CD14-positive monocyte (primary cell): ENCODE measurements around the gene TMEM150C. TPM values are rescaled to one million over a fixed set of nuclear protein-coding genes. Genes with fewer than 3 reads are reported as not detected.

Source experiments
- DNase-seq, 3 donors: peaks; one replicate each; pipeline ENCODE4 v3.0.0-alpha.2; 2011 to 2022
- H2AFZ ChIP-seq: 2 replicates; pipeline ENCODE4 v1.6.0; 2012; ENCODE audit warnings: mild to moderate bottlenecking, low read depth, low read length, inconsistent platforms; ENCODE audit not compliant: insufficient read depth, poor library complexity, severe bottlenecking
- H3K27ac ChIP-seq, 2 donors: 1 replicate in 1 of 2; 2 replicates in 1 of 2; pipeline ENCODE4 v1.5.1; 2012 to 2013; ENCODE audit warnings: low read length in 2 of 2, control low read depth in 1 of 2, inconsistent platforms in 1 of 2, low read depth in 1 of 2, mild to moderate bottlenecking in 1 of 2
- H3K27me3 ChIP-seq, 2 donors: one replicate each; pipeline versions ENCODE4 v1.6.0 to v1.6.1; 2011 to 2013; ENCODE audit warnings: low read length in 2 of 2; ENCODE audit not compliant: control insufficient read depth in 2 of 2, insufficient read depth in 2 of 2
- H3K36me3 ChIP-seq, 2 donors: replicated peaks in 1 of 2; 1 replicate in 1 of 2; 2 replicates in 1 of 2; pipeline versions ENCODE4 v1.5.1 to v1.6.1; 2012 to 2013; ENCODE audit warnings: low read length in 2 of 2, control low read depth in 1 of 2, inconsistent platforms in 1 of 2, mild to moderate bottlenecking in 1 of 2; ENCODE audit not compliant: insufficient read depth in 2 of 2, control insufficient read depth in 1 of 2
- H3K4me1 ChIP-seq, 2 donors: 1 replicate in 1 of 2; 2 replicates in 1 of 2; pipeline versions ENCODE4 v1.5.1 to v1.6.1; 2012 to 2013; ENCODE audit warnings: low read length in 2 of 2, control low read depth in 1 of 2, inconsistent platforms in 1 of 2, mild to moderate bottlenecking in 1 of 2, moderate library complexity in 1 of 2; ENCODE audit not compliant: insufficient read depth in 2 of 2, control insufficient read depth in 1 of 2
- H3K4me2 ChIP-seq: replicated peaks from 2 replicates; pipeline ENCODE3; 2012; ENCODE audit warnings: low read length, moderate library complexity, mild to moderate bottlenecking; ENCODE audit not compliant: poor library complexity, severe bottlenecking; ENCODE audit errors: extremely low read depth
- H3K4me3 ChIP-seq, 3 experiments: fragments of 200-600 bp in 1 of 3; sonication (generic) in 1 of 3; replicated peaks in 1 of 3; 1 replicate in 2 of 3; 2 replicates in 1 of 3; pipeline ENCODE4 v1.5.1; 2011 to 2013; ENCODE audit warnings: low read length in 3 of 3, mild to moderate bottlenecking in 3 of 3, control low read depth in 2 of 3, low read depth in 2 of 3, inconsistent platforms in 1 of 3, moderate library complexity in 1 of 3
- H3K79me2 ChIP-seq: 2 replicates; pipeline ENCODE4 v1.6.0; 2012; ENCODE audit warnings: mild to moderate bottlenecking, control low read depth, inconsistent platforms, low read length, moderate library complexity; ENCODE audit not compliant: insufficient read depth
- H3K9ac ChIP-seq: 2 replicates; pipeline ENCODE4 v1.6.0; 2017; ENCODE audit warnings: low read length, mild to moderate bottlenecking; ENCODE audit not compliant: insufficient read depth, poor library complexity, severe bottlenecking
- H3K9me3 ChIP-seq, 2 donors: replicated peaks in 1 of 2; 1 replicate in 1 of 2; 2 replicates in 1 of 2; pipeline versions ENCODE4 v1.5.1 to v1.6.1; 2012 to 2013; ENCODE audit warnings: low read length in 2 of 2, control low read depth in 1 of 2; ENCODE audit not compliant: control insufficient read depth in 1 of 2, insufficient read depth in 1 of 2
- H4K20me1 ChIP-seq: 2 replicates; pipeline ENCODE4 v1.6.0; 2012; ENCODE audit warnings: mild to moderate bottlenecking, low read length, control low read depth, moderate library complexity; ENCODE audit not compliant: insufficient read depth
- H3K27ac Mint-ChIP-seq, 7 donors: one replicate each; pipeline ENCODE4 v1.8.0; 2020; ENCODE audit warnings: mild to moderate bottlenecking in 7 of 7, mixed read lengths in 7 of 7, moderate library complexity in 6 of 7, inconsistent platforms in 2 of 7
- H3K27me3 Mint-ChIP-seq, 3 donors: one replicate each; pipeline ENCODE4 v1.8.0; 2021 to 2022; ENCODE audit warnings: low read depth in 3 of 3, mild to moderate bottlenecking in 3 of 3, mixed read lengths in 3 of 3, moderate library complexity in 3 of 3, inconsistent platforms in 1 of 3
- H3K36me3 Mint-ChIP-seq, 2 donors: one replicate each; pipeline ENCODE4 v1.8.0; 2020; ENCODE audit warnings: mixed read lengths in 2 of 2, inconsistent platforms in 1 of 2, mild to moderate bottlenecking in 1 of 2
- H3K4me1 Mint-ChIP-seq: one replicate; pipeline ENCODE4 v1.8.0; 2020; ENCODE audit warnings: mild to moderate bottlenecking, mixed read lengths
- H3K4me3 Mint-ChIP-seq, 2 donors: one replicate each; pipeline ENCODE4 v1.8.0; 2020; ENCODE audit warnings: mild to moderate bottlenecking in 2 of 2, mixed read lengths in 2 of 2, moderate library complexity in 1 of 2
- H3K9me3 Mint-ChIP-seq, 7 donors: one replicate each; pipeline ENCODE4 v1.8.0; 2020 to 2022; ENCODE audit warnings: mixed read lengths in 7 of 7, mild to moderate bottlenecking in 6 of 7, moderate library complexity in 6 of 7, inconsistent platforms in 2 of 7
- CTCF ChIP-seq: fragments of 200-600 bp; IDR thresholded peaks from one replicate; pipeline ENCODE4 v1.8.0; 2022; ENCODE audit warnings: antibody characterized with exemption, mild to moderate bottlenecking
- WGBS: methylation state at CpG from one replicate; pipeline ENCODE4 v1.1.5; 2013; ENCODE audit warnings: missing lambda C conversion rate; ENCODE audit not compliant: insufficient coverage; 5-methylcytosine and 5-hydroxymethylcytosine counted together
- intact Hi-C, 2 donors: fragments of 100-400 bp; cut with micrococcal nuclease; formaldehyde crosslinking; loops; one replicate each; pipeline versions ENCODE4 v1.15.0 to v1.15.1; 2023
- polyA plus RNA-seq, 3 donors: library from polyadenylated mRNA; depleted of rRNA in 1 of 3; unstranded in 2 of 3; stranded (reverse) in 1 of 3; fragments of 300-500 nt in 2 of 3; fragments of >200 nt in 1 of 3; fragmentation: Illumina TruSeq in 2 of 3; gene quantifications; 1 replicate in 2 of 3; 2 replicates in 1 of 3; pipeline ENCODE4 v1.2.3, GENCODE V29; 2012 to 2021

Gene TMEM150C
- polyA plus RNA-seq, 3 donors: not detected

GRCh38 chr4:82491251-82491960 lies 70.4 kb downstream of the TMEM150C start:
- no peaks in the 10 kb centered on the region for H3K36me3 Mint-ChIP-seq
- no peak overlapping the region for H2AFZ ChIP-seq
- H3K27me3 ChIP-seq: no peaks in the 10 kb centered on the region
- no peaks in the 10 kb centered on the region for H3K9me3 ChIP-seq
- H3K79me2 ChIP-seq: no peaks in the 10 kb centered on the region
- no peak for DNase-seq
- WGBS: 97% methylated on average over 4 of the region's 10 CpGs
- H3K4me3 ChIP-seq: no peak overlapping the region
- H3K4me2 ChIP-seq: no peak overlapping the region
- no peak overlapping the region for H3K27ac Mint-ChIP-seq
- no peak overlapping the region for H3K9ac ChIP-seq
- intact Hi-C loops: no loop called here
- no peak overlapping the region for H3K4me3 Mint-ChIP-seq
- TF ChIP-seq CTCF: no peak
- H3K9me3 Mint-ChIP-seq: no peaks in the 10 kb centered on the region
- H3K4me1 Mint-ChIP-seq: peaks cover 5% of the 10 kb centered on the region
- no peaks in the 10 kb centered on the region for H4K20me1 ChIP-seq
- peaks cover 0 to 2% (median 0%) of the 10 kb centered on the region in 3 donors for H3K27me3 Mint-ChIP-seq
- no peaks in the 10 kb centered on the region for H3K4me1 ChIP-seq
- H3K27ac ChIP-seq: no peak overlapping the region
- H3K36me3 ChIP-seq: no peaks in the 10 kb centered on the region

GRCh38 chr4:82489987-82490386 lies 71.8 kb downstream of the TMEM150C start:
- no peaks in the 10 kb centered on the region for H3K36me3 ChIP-seq
- TF ChIP-seq CTCF: no peak
- WGBS: 92% methylated on average over 7 of the region's 8 CpGs
- intact Hi-C loops: no loop called here
- no peaks in the 10 kb centered on the region for H3K79me2 ChIP-seq
- no peaks in the 10 kb centered on the region for H3K9me3 ChIP-seq
- Mint-ChIP-seq H3K36me3 (no peaks in the 10 kb centered on the region), H3K27me3 (peaks cover 0 to 2% (median 0%) of the 10 kb centered on the region in 3 donors), H3K4me1 (peaks cover 5% of the 10 kb centered on the region), H3K27ac (no peak overlapping the region), H3K9me3 (no peaks in the 10 kb centered on the region), H3K4me3 (no peak overlapping the region)
- H3K4me1 ChIP-seq: no peaks in the 10 kb centered on the region
- H3K4me2 ChIP-seq: no peak overlapping the region
- H4K20me1 ChIP-seq: no peaks in the 10 kb centered on the region
- no peak overlapping the region for H3K4me3 ChIP-seq
- no peak overlapping the region for H2AFZ ChIP-seq
- H3K9ac ChIP-seq: no peak overlapping the region
- DNase-seq: no peak
- H3K27me3 ChIP-seq: no peaks in the 10 kb centered on the region
- no peak overlapping the region for H3K27ac ChIP-seq
